H1 (cell line): Measurements from ENCODE around the gene MARCHF3. TPM values are rescaled to one million over a fixed set of nuclear protein-coding genes. Genes with fewer than 3 reads are reported as not detected.

ENCODE experiments used
- CTCF ChIA-PET: fragments of 300-600 bp; sonication (Branson Sonifier 250); formaldehyde crosslinking; loops from one replicate; lab custom pipeline; 2021; ENCODE audit not compliant: partially characterized antibody; lab: Charles Lee
- POLR2A ChIA-PET: fragments of 300-600 bp; sonication (Branson Sonifier 250); formaldehyde crosslinking; loops from one replicate; lab custom pipeline; 2021; ENCODE audit warnings: inconsistent platforms; ENCODE audit not compliant: partially characterized antibody; lab: Charles Lee
- DNase-seq, 2 experiments: peaks; one replicate each; pipeline versions ENCODE4 v3.0.0 to v3.0.0-alpha.2; 2010 to 2022; ENCODE audit warnings: low spot score in 2 of 2, low read depth in 1 of 2, mixed read lengths in 1 of 2
- FAIRE-seq: peaks from 2 replicates; lab custom pipeline; 2011; peaks lifted over from hg19 to GRCh38; lab: Jason Lieb, UNC
- H2AFZ ChIP-seq: 2 replicates; pipeline ENCODE4 v1.8.1; 2012; ENCODE audit warnings: low read length, inconsistent platforms
- H2AK5ac ChIP-seq: 2 replicates; pipeline ENCODE4 v1.6.1; 2013; ENCODE audit warnings: low read depth, low read length
- H2BK120ac ChIP-seq: replicated peaks from 2 replicates; pipeline ENCODE3; 2013; ENCODE audit warnings: low read depth, low read length, inconsistent platforms
- H2BK12ac ChIP-seq: 2 replicates; pipeline ENCODE4 v1.6.1; 2013; ENCODE audit warnings: low read depth, low read length
- H2BK15ac ChIP-seq: 2 replicates; pipeline ENCODE4 v1.6.1; 2013; ENCODE audit warnings: low read length
- H2BK20ac ChIP-seq: 2 replicates; pipeline ENCODE4 v1.6.1; 2013; ENCODE audit warnings: low read length
- H2BK5ac ChIP-seq: 2 replicates; pipeline ENCODE4 v1.6.1; 2013; ENCODE audit warnings: low read depth, low read length
- H3K14ac ChIP-seq: 2 replicates; pipeline ENCODE4 v1.6.1; 2013; ENCODE audit warnings: inconsistent platforms; ENCODE audit not compliant: insufficient read length
- H3K18ac ChIP-seq: 2 replicates; pipeline ENCODE4 v1.6.1; 2013; ENCODE audit warnings: low read length; ENCODE audit errors: extremely low read depth
- H3K23ac ChIP-seq: 2 replicates; pipeline ENCODE4 v1.6.1; 2013; ENCODE audit warnings: inconsistent platforms; ENCODE audit not compliant: insufficient read length
- H3K23me2 ChIP-seq: 2 replicates; pipeline ENCODE4 v1.6.1; 2013; ENCODE audit warnings: low read depth, low read length
- H3K27ac ChIP-seq: 2 replicates; pipeline ENCODE4 v1.6.1; 2011; ENCODE audit warnings: low read depth, low read length, inconsistent platforms
- H3K27me3 ChIP-seq, 4 experiments: replicated peaks in 1 of 4; 1 replicate in 1 of 4; 2 replicates in 3 of 4; pipeline versions ENCODE4 v1.6.1 to v1.8.1; 2011 to 2013; ENCODE audit warnings: low read length in 3 of 4, mild to moderate bottlenecking in 3 of 4, inconsistent platforms in 2 of 4, mixed read lengths in 2 of 4, moderate library complexity in 1 of 4; ENCODE audit not compliant: control insufficient read depth in 3 of 4, insufficient read depth in 3 of 4; ENCODE audit errors: extremely low read depth in 1 of 4
- H3K36me3 ChIP-seq, 4 experiments: 2 replicates each; pipeline versions ENCODE4 v1.6.1 to v1.8.1; 2011 to 2013; ENCODE audit warnings: mild to moderate bottlenecking in 4 of 4, low read length in 3 of 4, moderate library complexity in 2 of 4, control low read depth in 1 of 4, inconsistent platforms in 1 of 4; ENCODE audit not compliant: insufficient read depth in 4 of 4, control insufficient read depth in 2 of 4
- H3K4ac ChIP-seq: replicated peaks from 2 replicates; pipeline ENCODE3; 2013; ENCODE audit warnings: low read length, low read depth, mixed read lengths, inconsistent platforms; ENCODE audit not compliant: insufficient read length
- H3K4me1 ChIP-seq, 4 experiments: replicated peaks in 1 of 4; 1 replicate in 1 of 4; 2 replicates in 3 of 4; pipeline versions ENCODE4 v1.6.1 to v1.8.1; 2011 to 2013; ENCODE audit warnings: low read length in 3 of 4, inconsistent platforms in 2 of 4, mixed read lengths in 1 of 4; ENCODE audit not compliant: insufficient read depth in 4 of 4, control insufficient read depth in 3 of 4
- H3K4me2 ChIP-seq, 2 experiments: 2 replicates each; pipeline versions ENCODE4 v1.6.1 to v1.8.1; 2011 to 2013; ENCODE audit warnings: low read depth in 2 of 2, low read length in 2 of 2, control low read depth in 1 of 2, inconsistent platforms in 1 of 2, mild to moderate bottlenecking in 1 of 2; ENCODE audit not compliant: insufficient read depth in 1 of 2
- H3K4me3 ChIP-seq, 4 experiments: fragments of 200-600, 300-600 bp in 1 of 4; sonication (generic), shearing (Covaris generic), sonication (Bioruptor Twin) in 1 of 4; 2 replicates each; pipeline versions ENCODE4 v1.5.1 to v1.8.1; 2011 to 2016; ENCODE audit warnings: low read length in 4 of 4, low read depth in 3 of 4, control low read depth in 2 of 4, inconsistent platforms in 2 of 4, mild to moderate bottlenecking in 2 of 4, mixed read lengths in 1 of 4, moderate library complexity in 1 of 4; ENCODE audit not compliant: insufficient read depth in 2 of 4; ENCODE audit errors: extremely low read depth in 1 of 4
- H3K56ac ChIP-seq: replicated peaks from 2 replicates; pipeline ENCODE3; 2013; ENCODE audit warnings: low read depth, mild to moderate bottlenecking, mixed read lengths, low read length, inconsistent platforms; ENCODE audit not compliant: insufficient read length
- H3K79me1 ChIP-seq: 2 replicates; pipeline ENCODE4 v1.6.1; 2013; ENCODE audit warnings: low read depth, low read length, control low read depth
- H3K79me2 ChIP-seq, 2 experiments: 2 replicates each; pipeline versions ENCODE4 v1.6.1 to v1.8.1; 2012 to 2013; ENCODE audit warnings: low read length in 2 of 2, mild to moderate bottlenecking in 2 of 2, inconsistent platforms in 1 of 2; ENCODE audit not compliant: insufficient read depth in 2 of 2, control insufficient read depth in 1 of 2
- H3K9ac ChIP-seq, 4 experiments: replicated peaks in 1 of 4; 1 replicate in 1 of 4; 2 replicates in 3 of 4; pipeline versions ENCODE4 v1.6.1 to v1.8.1; 2011 to 2013; ENCODE audit warnings: low read depth in 3 of 4, low read length in 3 of 4, control low read depth in 2 of 4, mild to moderate bottlenecking in 2 of 4, moderate library complexity in 2 of 4, inconsistent platforms in 1 of 4; ENCODE audit errors: extremely low read depth in 1 of 4
- H3K9me3 ChIP-seq, 2 experiments: 2 replicates each; pipeline versions ENCODE4 v1.6.1 to v1.8.1; 2012 to 2013; ENCODE audit warnings: mild to moderate bottlenecking in 2 of 2, moderate library complexity in 2 of 2, control low read depth in 1 of 2, inconsistent platforms in 1 of 2, low read depth in 1 of 2, low read length in 1 of 2, mixed read lengths in 1 of 2; ENCODE audit not compliant: insufficient read depth in 2 of 2
- H4K20me1 ChIP-seq, 2 experiments: replicated peaks in 1 of 2; 2 replicates each; pipeline versions ENCODE3 to v1.8.1; 2011 to 2013; ENCODE audit warnings: inconsistent platforms in 2 of 2, low read length in 2 of 2, mild to moderate bottlenecking in 1 of 2; ENCODE audit not compliant: insufficient read depth in 2 of 2, control insufficient read depth in 1 of 2
- H4K5ac ChIP-seq: 2 replicates; pipeline ENCODE4 v1.6.1; 2013; ENCODE audit warnings: low read length, low read depth, mixed read lengths, inconsistent platforms; ENCODE audit not compliant: insufficient read length
- H4K8ac ChIP-seq: 2 replicates; pipeline ENCODE4 v1.8.0; 2013; ENCODE audit warnings: mild to moderate bottlenecking, moderate library complexity, low read length, inconsistent platforms; ENCODE audit not compliant: insufficient read depth; ENCODE audit errors: extremely low read depth
- H4K91ac ChIP-seq: replicated peaks from 2 replicates; pipeline ENCODE3; 2013; ENCODE audit warnings: low read length, mixed read lengths, inconsistent platforms; ENCODE audit not compliant: insufficient read length
- ASH2L ChIP-seq: fragments of 200-600, 300-600 bp; sonication (generic); IDR thresholded peaks from one replicate; pipeline ENCODE4 v1.7.1; 2017; ENCODE audit warnings: low read length
- CTCF ChIP-seq, 3 experiments: IDR thresholded peaks; 1 replicate in 2 of 3; 2 replicates in 1 of 3; pipeline versions ENCODE4 v1.5.1 to v1.6.1; 2011; ENCODE audit warnings: low read length in 3 of 3, mild to moderate bottlenecking in 3 of 3, inconsistent platforms in 2 of 3, low read depth in 1 of 3, moderate library complexity in 1 of 3; ENCODE audit not compliant: insufficient read depth in 1 of 3; ENCODE audit errors: control extremely low read depth in 1 of 3
- E2F6 ChIP-seq: IDR thresholded peaks from 2 replicates; pipeline ENCODE4 v1.6.1; 2012; ENCODE audit warnings: inconsistent platforms
- EP300 ChIP-seq, 2 experiments: IDR thresholded peaks; 1 replicate in 1 of 2; 2 replicates in 1 of 2; pipeline ENCODE4 v1.6.1; 2011 to 2012; ENCODE audit warnings: low read depth in 2 of 2, low read length in 2 of 2, mild to moderate bottlenecking in 2 of 2, borderline replicate concordance in 1 of 2, inconsistent platforms in 1 of 2, moderate library complexity in 1 of 2
- FOSL1 ChIP-seq: IDR thresholded peaks from 2 replicates; pipeline ENCODE4 v1.6.1; 2011; ENCODE audit warnings: mild to moderate bottlenecking, low read depth, low read length, moderate library complexity; ENCODE audit not compliant: insufficient read depth
- HDAC6 ChIP-seq: IDR thresholded peaks from one replicate; pipeline ENCODE4 v1.7.1; 2012; ENCODE audit warnings: low read depth, mild to moderate bottlenecking, inconsistent platforms, low read length, moderate library complexity
- SAP30 ChIP-seq: fragments of 300-600 bp; sonication (generic); IDR thresholded peaks from 2 replicates; pipeline ENCODE4 v1.7.1; 2012; ENCODE audit warnings: low read length, moderate library complexity, mild to moderate bottlenecking, inconsistent platforms; ENCODE audit not compliant: insufficient read depth, insufficient replicate concordance
- WGBS, 2 experiments: shearing (Covaris generic) in 1 of 2; methylation state at CpG; one replicate each; pipeline versions ENCODE4 v1.1.6 to v1.1.7; 2013 to 2015; ENCODE audit warnings: low lambda C conversion rate in 2 of 2, mixed read lengths in 2 of 2, inconsistent platforms in 1 of 2, low coverage in 1 of 2, missing lambda C conversion rate in 1 of 2; ENCODE audit not compliant: insufficient replicate concordance in 2 of 2, insufficient coverage in 1 of 2, insufficient read length in 1 of 2; ENCODE audit errors: extremely low coverage in 1 of 2, missing lambda C conversion rate in 1 of 2; 5-methylcytosine and 5-hydroxymethylcytosine counted together
- polyA plus RNA-seq, 7 experiments: library from polyadenylated mRNA; depleted of rRNA in 3 of 7; stranded (reverse) in 5 of 7; unstranded in 2 of 7; fragments of >200 nt in 5 of 7; fragments of 200-250 nt in 2 of 7; gene quantifications; 1 replicate in 5 of 7; 2 replicates in 1 of 7; 4 replicates in 1 of 7; pipeline versions ENCODE4 v1.2.1 to v1.2.3, GENCODE V29; 2011 to 2013; ENCODE audit warnings: missing spikeins in 2 of 7, mixed read lengths in 2 of 7
- total RNA-seq: library from RNA; stranded (reverse); fragmentation: NEBNext Ultra II Directional; extraction: Animal tissue kit (Norgen Biotek cat#: 25700); gene quantifications from 2 replicates; pipeline ENCODE4 v1.2.1, GENCODE V29; 2021
- TF ChIP-seq, protein P1 (sequence below): IDR thresholded peaks from 2 replicates; pipeline ENCODE4 v1.6.1; 2011; ENCODE audit warnings: low read length, improper control_type of control experiment
- TF ChIP-seq, protein P2 (sequence below): IDR thresholded peaks from 2 replicates; pipeline ENCODE4 v1.6.1; 2012; ENCODE audit warnings: inconsistent platforms

MARCHF3 gene
- total and polyA plus RNA-seq, 2 of the 8 experiments (the other 6 are each of a cell fraction or from before 2014, with no cell fraction given) = 12.0 to 16.9 TPM

GRCh38 chr5:127004721-127005120 lies 25.6 kb downstream of the MARCHF3 start:
- Histone ChIP-seq H2BK120ac (no peak overlapping the region), H3K9me3 (no peaks in the 10 kb centered on the region), H2BK15ac (no peak overlapping the region), H2BK5ac (no peak overlapping the region), H2AK5ac (no peak overlapping the region), H3K79me1 (no peaks in the 10 kb centered on the region; the same call in 1 of the 2 replicates), H3K23ac (no peak overlapping the region), H3K4me1 (peaks cover 0 to 4% (median 0%) of the 10 kb centered on the region in 4 experiments; a peak in 1 of 7 replicates), H2BK20ac (no peak overlapping the region), H4K8ac (no peak overlapping the region), H3K18ac (no peak overlapping the region), H3K4me2 (no peak overlapping the region), H3K27me3 (no peaks in the 10 kb centered on the region), H3K79me2 (no peaks in the 10 kb centered on the region), H4K91ac (no peak overlapping the region), H3K36me3 (no peaks in the 10 kb centered on the region), H2BK12ac (no peak overlapping the region), H3K9ac (no peak overlapping the region), H4K5ac (no peak overlapping the region), H3K56ac (no peak overlapping the region), H3K4me3 (no peak overlapping the region), H3K23me2 (no peaks in the 10 kb centered on the region; the same call in 1 of the 2 replicates), H3K14ac (no peak overlapping the region), H2AFZ (no peak overlapping the region), H3K4ac (no peak overlapping the region), H3K27ac (no peak overlapping the region), H4K20me1 (no peaks in the 10 kb centered on the region)
- DNase-seq (no peak), FAIRE-seq (no peak)
- 90% methylated on average over 3 of the region's 3 CpGs; no CpG with 5 or more reads in 1 of the 2 experiments for WGBS, 2 experiments
- ChIA-PET POLR2A (no interaction called here), CTCF (no interaction called here)
- TF ChIP-seq E2F6 (no peak), CTCF (IDR thresholded peaks at IDR 0.05; ENCODE audit: control extremely low read depth in 1 of 3, insufficient read depth in 1 of 3, low read depth in 1 of 3, low read length in 3 of 3) (no peak), SAP30 (no peak), EP300 (IDR thresholded peaks at IDR 0.05; ENCODE audit: borderline replicate concordance in 1 of 2, low read depth in 2 of 2, low read length in 2 of 2) (no peak), FOSL1 (no peak), HDAC6 (no peak), ASH2L (no peak)
- TF ChIP-seq, protein P1, sequence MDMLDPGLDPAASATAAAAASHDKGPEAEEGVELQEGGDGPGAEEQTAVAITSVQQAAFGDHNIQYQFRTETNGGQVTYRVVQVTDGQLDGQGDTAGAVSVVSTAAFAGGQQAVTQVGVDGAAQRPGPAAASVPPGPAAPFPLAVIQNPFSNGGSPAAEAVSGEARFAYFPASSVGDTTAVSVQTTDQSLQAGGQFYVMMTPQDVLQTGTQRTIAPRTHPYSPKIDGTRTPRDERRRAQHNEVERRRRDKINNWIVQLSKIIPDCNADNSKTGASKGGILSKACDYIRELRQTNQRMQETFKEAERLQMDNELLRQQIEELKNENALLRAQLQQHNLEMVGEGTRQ = no peak
- TF ChIP-seq, protein P2, sequence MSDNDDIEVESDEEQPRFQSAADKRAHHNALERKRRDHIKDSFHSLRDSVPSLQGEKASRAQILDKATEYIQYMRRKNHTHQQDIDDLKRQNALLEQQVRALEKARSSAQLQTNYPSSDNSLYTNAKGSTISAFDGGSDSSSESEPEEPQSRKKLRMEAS = no peak
